Calu3 (cell line): ENCODE results near the gene RASAL3. TPM values are rescaled to one million over a fixed set of nuclear protein-coding genes. Genes with fewer than 3 reads are reported as not detected.
"Not testable (repeated sequence)": the region's sequence is repeated elsewhere in the genome, so short reads cannot be mapped to it uniquely, and the experiment has no call there.

Experiments used
- BruUV-seq: library from RNA; stranded (reverse); fragments of 400-500 nt; replicated peaks from 2 replicates; lab custom pipeline; 2021; lab: Mats Ljungman, UMichigan
- CTCF ChIA-PET: fragments of 300-600 bp; sonication (Branson Sonifier 250); formaldehyde crosslinking; loops from one replicate; lab custom pipeline; 2022; ENCODE audit warnings: antibody characterized with exemption; lab: Charles Lee
- DNase-seq: peaks from one replicate; pipeline ENCODE4 v3.0.0; 2022
- H3K27ac Mint-ChIP-seq: one replicate; pipeline ENCODE4 v1.8.0; 2022; ENCODE audit warnings: mixed read lengths; ENCODE audit not compliant: unreplicated experiment
- H3K27me3 Mint-ChIP-seq: one replicate; pipeline ENCODE4 v1.8.0; 2022; ENCODE audit warnings: mixed read lengths; ENCODE audit not compliant: unreplicated experiment
- H3K36me3 Mint-ChIP-seq: one replicate; pipeline ENCODE4 v1.8.0; 2022; ENCODE audit warnings: mild to moderate bottlenecking, moderate library complexity, mixed read lengths; ENCODE audit not compliant: insufficient read depth, unreplicated experiment
- H3K4me1 Mint-ChIP-seq: one replicate; pipeline ENCODE4 v1.8.0; 2022; ENCODE audit warnings: mild to moderate bottlenecking, low read depth, mixed read lengths; ENCODE audit not compliant: unreplicated experiment
- H3K4me3 Mint-ChIP-seq: one replicate; pipeline ENCODE4 v1.8.0; 2022; ENCODE audit warnings: mild to moderate bottlenecking, low read depth, moderate library complexity, mixed read lengths; ENCODE audit not compliant: unreplicated experiment
- H3K9me3 Mint-ChIP-seq: one replicate; pipeline ENCODE4 v1.8.0; 2022; ENCODE audit warnings: low read depth, mixed read lengths; ENCODE audit not compliant: unreplicated experiment
- CTCF ChIP-seq: fragments of 200-600 bp; IDR thresholded peaks from one replicate; pipeline ENCODE4 v1.8.0; 2022; ENCODE audit warnings: antibody characterized with exemption; ENCODE audit not compliant: unreplicated experiment
- intact Hi-C: fragments of 100-400 bp; cut with micrococcal nuclease; formaldehyde crosslinking; loops from one replicate; pipeline ENCODE4 v1.10.0; 2022; ENCODE audit not compliant: unreplicated experiment
- total RNA-seq: library from RNA; stranded (reverse); gene quantifications from 2 replicates; pipeline ENCODE4 v1.2.3, GENCODE V29; 2022

The RASAL3 gene
- total RNA-seq, 1 experiment from 2014 or later: not detected

GRCh38 chr19:15412832-15413231, 51.5 kb downstream of the RASAL3 start:
- no peak for TF ChIP-seq CTCF
- Mint-ChIP-seq H3K4me3 (no peak overlapping the region), H3K9me3 (no peaks in the 10 kb centered on the region), H3K4me1 (peaks cover 7% of the 10 kb centered on the region), H3K27me3 (no peaks in the 10 kb centered on the region), H3K36me3 (peaks cover 15% of the 10 kb centered on the region), H3K27ac (no peak overlapping the region)
- no TSS peak for BruUV-seq
- intact Hi-C loops: no loop called here
- CTCF ChIA-PET: no interaction called here
- no peak for DNase-seq

- BruUV-seq, H3K27ac Mint-ChIP-seq, H3K27me3 Mint-ChIP-seq, H3K9me3 Mint-ChIP-seq, intact Hi-C loops, CTCF ChIA-PET, DNase-seq, H3K4me3 Mint-ChIP-seq, H3K4me1 Mint-ChIP-seq: not testable (repeated sequence)
- H3K36me3 Mint-ChIP-seq: peaks cover 17% of the 10 kb centered on the region
Measured at GRCh38 chr19:15411351-15411750, 53.0 kb downstream of the RASAL3 start.

- Mint-ChIP-seq H3K27me3 (no peaks in the 10 kb centered on the region), H3K27ac (no peak overlapping the region), H3K4me3 (no peak overlapping the region), H3K9me3 (no peaks in the 10 kb centered on the region), H3K36me3 (peaks cover 36% of the 10 kb centered on the region), H3K4me1 (peaks cover 16% of the 10 kb centered on the region)
- TF ChIP-seq CTCF: no peak
- no peak for DNase-seq
- intact Hi-C loops: no loop called here
- no TSS peak for BruUV-seq
- CTCF ChIA-PET: no interaction called here
Measured at GRCh38 chr19:15404780-15405211, 59.5 kb downstream of the RASAL3 start.

- H3K4me1 Mint-ChIP-seq: peaks cover 16% of the 10 kb centered on the region
- BruUV-seq: no TSS peak
- peaks cover 42% of the 10 kb centered on the region for H3K36me3 Mint-ChIP-seq
- H3K27ac Mint-ChIP-seq: no peak overlapping the region
- H3K27me3 Mint-ChIP-seq: no peaks in the 10 kb centered on the region
- DNase-seq: no peak
- H3K9me3 Mint-ChIP-seq: no peaks in the 10 kb centered on the region
- TF ChIP-seq CTCF: no peak
- intact Hi-C loops: no loop called here
- no peak overlapping the region for H3K4me3 Mint-ChIP-seq
- CTCF ChIA-PET: no interaction called here
Measured at GRCh38 chr19:15404097-15404779, 60.1 kb downstream of the RASAL3 start.

- intact Hi-C loops: no loop called here
- no peak overlapping the region for H3K4me3 Mint-ChIP-seq
- no peak for TF ChIP-seq CTCF
- no peaks in the 10 kb centered on the region for H3K27me3 Mint-ChIP-seq
- H3K4me1 Mint-ChIP-seq: peaks cover 16% of the 10 kb centered on the region
- no TSS peak for BruUV-seq
- H3K36me3 Mint-ChIP-seq: peaks cover 40% of the 10 kb centered on the region
- CTCF ChIA-PET: no interaction called here
- no peaks in the 10 kb centered on the region for H3K9me3 Mint-ChIP-seq
- H3K27ac Mint-ChIP-seq: no peak overlapping the region
- no peak for DNase-seq
Measured at GRCh38 chr19:15403151-15403531, 61.2 kb downstream of the RASAL3 start.
